ENCODE measurements around the gene DOCK1.

DNA sequence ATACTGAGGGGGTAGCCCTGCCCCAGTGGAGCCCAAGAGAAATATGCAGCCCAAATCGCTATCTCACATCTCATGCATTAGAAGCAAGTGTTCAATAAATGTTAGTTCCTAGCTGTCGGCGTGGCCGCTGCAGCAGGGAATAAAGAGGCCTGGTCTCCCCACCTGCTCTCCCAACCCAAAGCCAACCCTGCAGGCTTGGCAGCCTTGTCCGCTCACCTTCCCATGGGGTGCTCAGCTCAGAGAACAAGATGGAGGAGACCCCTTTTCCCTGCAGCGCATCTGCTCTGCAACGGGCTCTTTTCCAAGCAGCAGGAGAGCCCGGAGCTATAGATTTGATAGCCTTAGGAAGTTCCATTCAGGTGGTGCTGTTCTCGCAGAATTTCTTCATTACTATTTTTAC, 12.0 kb upstream of the DOCK1 start:
- TF ChIP-seq POLR2AphosphoS5 (IDR thresholded peaks at IDR 0.05; ENCODE audit: low read depth, low read length) (no peak), POLR2A (IDR thresholded peaks at IDR 0.05; ENCODE audit: low read depth, low read length) (no peak), SPI1 (IDR thresholded peaks at IDR 0.05; ENCODE audit: low read depth, low read length) (no peak), TAF1 (IDR thresholded peaks at IDR 0.05; ENCODE audit: low read depth, low read length) (no peak), PAX5 (IDR thresholded peaks at IDR 0.05; ENCODE audit: insufficient read depth, low read length, severe bottlenecking) (no peak)

Measured in GM12891 (cell line).